ENCODE data around the gene CSTF1. TPM values are rescaled to one million over a fixed set of nuclear protein-coding genes. Genes with fewer than 3 reads are reported as not detected.
A peak's percentile ranks its signal among the peaks of the same experiment; 100 is the strongest.

Gene CSTF1
- total and polyA plus RNA-seq, 2 of the 4 experiments (the other 2 are of a cell fraction): 48.8 to 105 TPM

GRCh38 chr20:56373942-56374341 lies 18.5 kb upstream of the CSTF1 start:
- TF ChIP-seq FOS (IDR thresholded peaks at IDR 0.05; ENCODE audit: low read depth, low read length) (peak; percentile 86; the same call in 1 of the 2 replicates), CHD1 (IDR thresholded peaks at IDR 0.05; ENCODE audit: low read depth, low read length) (no peak), BHLHE40 (IDR thresholded peaks at IDR 0.05; ENCODE audit: low read depth, low read length) (0 out of 2 replicates have a peak, but pooled peaks have one; percentile 20), CTCF (conservative IDR thresholded peaks at IDR 0.05; ENCODE audit: low read depth, low read length) (no peak), RFX5 (IDR thresholded peaks at IDR 0.05; ENCODE audit: low read depth, low read length) (no peak), CEBPB (IDR thresholded peaks at IDR 0.05; ENCODE audit: low read depth, low read length) (peak; percentile 91), MAZ (IDR thresholded peaks at IDR 0.05; ENCODE audit: borderline replicate concordance, low read depth, low read length) (no peak), NFE2L2 (IDR thresholded peaks at IDR 0.05; ENCODE audit: low read depth, low read length) (peak; percentile 73; the same call in 1 of the 2 replicates), USF2 (IDR thresholded peaks at IDR 0.05; ENCODE audit: low read depth, low read length) (no peak), RCOR1 (IDR thresholded peaks at IDR 0.05; ENCODE audit: insufficient replicate concordance, low read length) (peak; percentile 54)
- Histone ChIP-seq H3K18ac (ENCODE audit: low read depth, low read length) (no peak overlapping the region), H3K56ac (ENCODE audit: extremely low read depth, insufficient read depth, low read length) (no peak overlapping the region), H4K91ac (ENCODE audit: insufficient read depth, low read depth, low read length) (no peak overlapping the region), H2BK15ac (ENCODE audit: low read depth, low read length) (no peak overlapping the region), H3K4ac (ENCODE audit: low read depth, low read length) (no peak overlapping the region), H4K20me1 (ENCODE audit: insufficient read depth, low read length) (no peaks in the 10 kb centered on the region), H3K4me3 (ENCODE audit: insufficient read depth, low read depth, low read length) (no peak overlapping the region), H3K36me3 (ENCODE audit: control insufficient read depth, insufficient read depth, low read length) (peaks cover 16% of the 10 kb centered on the region), H2BK20ac (ENCODE audit: low read depth, low read length) (no peak overlapping the region), H3K27me3 (ENCODE audit: control insufficient read depth, insufficient read depth, low read length) (no peaks in the 10 kb centered on the region), H4K5ac (ENCODE audit: low read depth, low read length) (no peak overlapping the region), H4K8ac (ENCODE audit: low read depth in 2 of 2, low read length in 2 of 2) (no peak overlapping the region), H3K27ac (ENCODE audit: insufficient read depth, low read length) (no peak overlapping the region), H2BK5ac (ENCODE audit: low read depth, low read length, poor library complexity, severe bottlenecking) (peak overlapping the region; percentile 63), H3K23ac (ENCODE audit: low read depth, low read length) (no peak overlapping the region), H3K14ac (replicated peaks; ENCODE audit: low read depth, low read length) (no peak overlapping the region), H2AFZ (replicated peaks; ENCODE audit: low read length, poor library complexity) (no peak overlapping the region), H3K9me3 (ENCODE audit: control insufficient read depth, insufficient read depth, low read length) (no peaks in the 10 kb centered on the region), H3K9ac (ENCODE audit: low read depth, low read length) (no peak overlapping the region), H2BK120ac (ENCODE audit: low read depth, low read length) (peak overlapping the region; percentile 46; the same call in 1 of the 2 replicates), H3K9me1 (ENCODE audit: insufficient read depth, low read length) (peaks cover 9% of the 10 kb centered on the region), H3K4me1 (ENCODE audit: control insufficient read depth, insufficient read depth, low read length) (no peaks in the 10 kb centered on the region), H2AK9ac (replicated peaks; ENCODE audit: low read depth, low read length, poor library complexity) (no peak overlapping the region), H2AK5ac (ENCODE audit: low read depth, low read length) (no peak overlapping the region), H3K4me2 (ENCODE audit: low read depth, low read length) (no peak overlapping the region), H3K79me1 (ENCODE audit: low read depth in 1 of 2, low read length in 2 of 2) (peaks cover 48 to 60% of the 10 kb centered on the region in 2 experiments)
- in situ Hi-C loops (cut with MboI; ENCODE audit: low sequenced_read_pairs): loop anchor here (25.0 kb wide), 1 partner anchor 413 kb away; no protein-coding TSS in a partner anchor
- dilution Hi-C loops (cut with HindIII; ENCODE audit: low sequenced_read_pairs, unreplicated experiment): no loop called here
- BruUV-seq (replicated peaks): no TSS peak
- CTCF ChIA-PET: interaction anchor here (0.6 to 0.7 kb wide), 3 partner anchors 12 to 144 kb away, joined by 3 to 4 read pairs (median 3); no protein-coding TSS in a partner anchor
- no CpG with 5 or more reads among the region's 1 CpG for WGBS, 2 experiments (ENCODE audit: extremely low coverage in 2 of 2, insufficient read length in 1 of 2)
- peak; percentile 98 for DNase-seq
- POLR2A ChIA-PET (ENCODE audit: unreplicated experiment): no interaction called here
- intact Hi-C loops (cut with micrococcal nuclease): no loop called here
- peak; percentile 90 for ATAC-seq (ENCODE audit: low read depth)
